Left lung (tissue), 10 donors: Measurements from ENCODE around the gene HTR2C. TPM values are rescaled to one million over a fixed set of nuclear protein-coding genes. Genes with fewer than 3 reads are reported as not detected.

Experiments
- ATAC-seq: fragments of 200-7000 bp; cut with Tn5 transposase; one replicate; pipeline ENCODE4 v1.9.1; 2020; ENCODE audit warnings: moderate library complexity
- DNase-seq, 4 donors: peaks; one replicate each; pipeline ENCODE4 v3.0.0-alpha.2; 2013 to 2020
- H3K27ac ChIP-seq, 2 donors: fragments of 200-600 bp; sonication (generic) in 1 of 2; one replicate each; pipeline versions ENCODE4 v1.5.0 to v1.8.0; 2020 to 2021
- H3K27me3 ChIP-seq, 2 donors: fragments of 200-600 bp; sonication (generic) in 1 of 2; one replicate each; pipeline versions ENCODE4 v1.5.0 to v1.8.0; 2020 to 2021
- H3K36me3 ChIP-seq, 2 donors: fragments of 200-600 bp; sonication (generic) in 1 of 2; one replicate each; pipeline versions ENCODE4 v1.5.0 to v1.8.0; 2020 to 2021
- H3K4me1 ChIP-seq, 2 donors: fragments of 200-600 bp; one replicate each; pipeline ENCODE4 v1.8.0; 2021
- H3K4me3 ChIP-seq, 2 donors: fragments of 200-600 bp; sonication (generic) in 1 of 2; one replicate each; pipeline versions ENCODE4 v1.5.0 to v1.8.0; 2020 to 2021; ENCODE audit warnings: mild to moderate bottlenecking in 1 of 2
- H3K9me3 ChIP-seq, 2 donors: fragments of 200-600 bp; sonication (generic) in 1 of 2; one replicate each; pipeline versions ENCODE4 v1.5.0 to v1.8.0; 2020 to 2021
- intact Hi-C, 2 donors: fragments of 100-400 bp; cut with DNase I; formaldehyde crosslinking; loops; one replicate each; pipeline versions ENCODE4 v1.11.2 to v1.14.2; 2022
- polyA plus RNA-seq, 6 donors: library from polyadenylated mRNA; unstranded; fragments of 120-200 nt; gene quantifications; one replicate each; pipeline ENCODE4 v1.2.1, GENCODE V29; 2013; ENCODE audit not compliant: insufficient read length in 6 of 6
- total RNA-seq, 2 donors: library from RNA; stranded (reverse); fragmentation: NEBNext Ultra II Directional; extraction: Animal tissue kit (Norgen Biotek cat#: 25700); gene quantifications; one replicate each; pipeline ENCODE4 v1.2.1, GENCODE V29; 2021
- TF ChIP-seq, protein P1 (sequence below), 2 donors: fragments of 200-600 bp; sonication (generic) in 1 of 2; IDR thresholded peaks; one replicate each; pipeline versions ENCODE4 v1.5.0 to v1.8.0; 2021; ENCODE audit warnings: antibody characterized with exemption in 2 of 2
- donor health status: DM: no; HTN: yes; CAD: no.
- donor health status: DM: no; HTN: no; CAD: no.

The HTR2C gene
- total and polyA plus RNA-seq, 8 donors, result 0.09 to 0.32 (median 0.20) TPM; not detected in 2

GRCh38 chrX:114819509-114819908, 235.6 kb downstream of the HTR2C start:
- no peak for DNase-seq
- H3K4me3 ChIP-seq, result no peak overlapping the region
- no peaks in the 10 kb centered on the region for H3K9me3 ChIP-seq
- H3K36me3 ChIP-seq, result no peaks in the 10 kb centered on the region
- H3K4me1 ChIP-seq, result no peaks in the 10 kb centered on the region
- TF ChIP-seq, protein P1, sequence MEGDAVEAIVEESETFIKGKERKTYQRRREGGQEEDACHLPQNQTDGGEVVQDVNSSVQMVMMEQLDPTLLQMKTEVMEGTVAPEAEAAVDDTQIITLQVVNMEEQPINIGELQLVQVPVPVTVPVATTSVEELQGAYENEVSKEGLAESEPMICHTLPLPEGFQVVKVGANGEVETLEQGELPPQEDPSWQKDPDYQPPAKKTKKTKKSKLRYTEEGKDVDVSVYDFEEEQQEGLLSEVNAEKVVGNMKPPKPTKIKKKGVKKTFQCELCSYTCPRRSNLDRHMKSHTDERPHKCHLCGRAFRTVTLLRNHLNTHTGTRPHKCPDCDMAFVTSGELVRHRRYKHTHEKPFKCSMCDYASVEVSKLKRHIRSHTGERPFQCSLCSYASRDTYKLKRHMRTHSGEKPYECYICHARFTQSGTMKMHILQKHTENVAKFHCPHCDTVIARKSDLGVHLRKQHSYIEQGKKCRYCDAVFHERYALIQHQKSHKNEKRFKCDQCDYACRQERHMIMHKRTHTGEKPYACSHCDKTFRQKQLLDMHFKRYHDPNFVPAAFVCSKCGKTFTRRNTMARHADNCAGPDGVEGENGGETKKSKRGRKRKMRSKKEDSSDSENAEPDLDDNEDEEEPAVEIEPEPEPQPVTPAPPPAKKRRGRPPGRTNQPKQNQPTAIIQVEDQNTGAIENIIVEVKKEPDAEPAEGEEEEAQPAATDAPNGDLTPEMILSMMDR (IDR thresholded peaks at IDR 0.05), result no peak
- H3K27ac ChIP-seq, result no peak overlapping the region
- ATAC-seq, result no peak
- intact Hi-C loops, result no loop called here
- H3K27me3 ChIP-seq, result peaks cover 0 to 8% of the 10 kb centered on the region in 2 donors

DNA sequence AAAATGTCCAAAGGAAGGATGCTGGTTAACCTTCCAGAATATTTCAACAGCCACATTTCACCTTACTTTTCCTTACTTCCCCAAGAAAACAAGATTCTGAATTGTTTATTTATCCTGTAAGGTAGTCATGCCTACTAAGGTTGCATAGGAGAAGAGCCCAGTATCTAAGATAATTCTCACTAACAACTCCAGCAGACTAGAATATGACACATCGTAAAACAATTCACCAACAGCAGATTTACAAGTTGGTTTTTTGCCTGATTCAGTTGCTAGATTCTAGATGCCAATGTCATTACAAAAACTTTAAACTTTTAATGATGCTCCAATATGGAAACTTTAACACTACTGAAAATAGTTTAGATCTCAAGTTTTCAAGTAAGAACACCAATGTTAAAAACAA, 257.2 kb downstream of the HTR2C start:
- intact Hi-C loops, result no loop called here
- ATAC-seq (no peak), DNase-seq (no peak)
- Histone ChIP-seq H3K4me3 (no peak overlapping the region), H3K9me3 (no peaks in the 10 kb centered on the region), H3K27ac (no peak overlapping the region), H3K27me3 (no peaks in the 10 kb centered on the region), H3K36me3 (no peaks in the 10 kb centered on the region), H3K4me1 (no peaks in the 10 kb centered on the region)
- TF ChIP-seq, protein P1 (IDR thresholded peaks at IDR 0.05), result no peak

DNA sequence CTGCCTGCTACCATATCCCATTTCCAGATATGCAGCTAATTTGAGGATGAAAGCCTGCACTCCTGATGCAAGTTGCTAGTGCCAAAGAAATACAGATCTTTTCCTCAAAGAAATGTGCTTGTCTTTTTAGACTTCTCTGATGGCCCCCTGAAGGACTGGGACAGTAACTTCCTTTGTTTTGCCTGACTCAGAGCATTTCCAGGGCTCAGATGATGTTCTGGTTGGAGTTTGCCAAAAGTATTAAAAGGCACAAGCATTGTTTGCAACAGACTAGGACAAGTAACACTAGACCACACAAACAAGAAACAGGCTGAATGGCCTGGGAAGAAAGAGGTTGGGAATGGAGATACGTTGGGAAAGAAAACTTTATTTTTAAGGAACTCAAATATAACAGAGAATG, 258.3 kb downstream of the HTR2C start:
- intact Hi-C loops, result no loop called here
- Histone ChIP-seq H3K4me3 (no peak overlapping the region), H3K4me1 (no peaks in the 10 kb centered on the region), H3K9me3 (no peaks in the 10 kb centered on the region), H3K27me3 (no peaks in the 10 kb centered on the region), H3K36me3 (no peaks in the 10 kb centered on the region), H3K27ac (no peak overlapping the region)
- TF ChIP-seq, protein P1 (IDR thresholded peaks at IDR 0.05), result no peak
- DNase-seq, result no peak
- ATAC-seq, result no peak

DNA sequence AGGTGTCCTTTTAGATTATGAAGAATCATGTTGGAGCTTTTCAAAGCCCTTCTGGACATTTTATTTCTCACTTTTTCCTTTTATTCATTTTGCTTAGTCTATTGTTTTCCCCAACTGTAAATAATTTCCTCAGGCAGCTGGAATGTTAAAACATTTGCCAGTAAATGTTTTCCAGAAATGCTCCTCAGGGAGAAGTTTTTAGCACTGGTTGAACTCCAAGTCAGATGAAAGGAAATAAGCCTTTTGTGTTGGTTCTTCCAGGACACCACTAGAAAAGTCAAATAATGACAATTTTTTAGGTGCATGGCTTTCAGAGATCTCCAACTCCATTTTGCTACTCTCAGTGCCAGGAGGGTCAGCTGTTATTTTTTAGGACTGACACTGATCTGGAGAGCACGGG, 305.6 kb downstream of the HTR2C start:
- DNase-seq (no peak), ATAC-seq (no peak)
- TF ChIP-seq, protein P1 (IDR thresholded peaks at IDR 0.05), result no peak
- Histone ChIP-seq H3K4me1 (no peaks in the 10 kb centered on the region), H3K9me3 (peaks cover 0 to 3% of the 10 kb centered on the region in 2 donors), H3K4me3 (no peak overlapping the region), H3K27ac (no peak overlapping the region), H3K36me3 (no peaks in the 10 kb centered on the region), H3K27me3 (no peaks in the 10 kb centered on the region)
- intact Hi-C loops, result no loop called here

- intact Hi-C loops, result no loop called here
- Histone ChIP-seq H3K4me3 (no peak overlapping the region), H3K27me3 (peaks cover 0 to 6% of the 10 kb centered on the region in 2 donors), H3K9me3 (no peaks in the 10 kb centered on the region), H3K4me1 (no peaks in the 10 kb centered on the region), H3K27ac (no peak overlapping the region), H3K36me3 (no peaks in the 10 kb centered on the region)
- TF ChIP-seq, protein P1 (IDR thresholded peaks at IDR 0.05), result no peak
- ATAC-seq (no peak), DNase-seq (no peak)
Measured at GRCh38 chrX:114903618-114904017, 319.7 kb downstream of the HTR2C start.
